HL-60 (cell line): ENCODE measurements around the gene HECTD4.

ENCODE experiments used
- DNase-seq, 2 experiments: peaks; one replicate each; pipeline ENCODE4 v3.0.0-alpha.2; 2010 to 2020; ENCODE audit warnings: low read depth in 1 of 2, low spot score in 1 of 2
- H3K27ac ChIP-seq: fragments of 250-450 bp; sonication (Bioruptor Pico); replicated peaks from 2 replicates; pipeline ENCODE4 v1.5.1; 2020; ENCODE audit warnings: mild to moderate bottlenecking, moderate library complexity
- H3K27me3 ChIP-seq: fragments of 250-450 bp; sonication (Bioruptor Pico); 2 replicates; pipeline ENCODE4 v1.5.1; 2021; ENCODE audit warnings: mild to moderate bottlenecking, moderate library complexity; ENCODE audit not compliant: insufficient read depth, poor library complexity, severe bottlenecking
- H3K4me3 ChIP-seq: replicated peaks from 2 replicates; pipeline ENCODE4 v1.5.1; 2011; ENCODE audit warnings: mild to moderate bottlenecking, control low read depth, low read length; ENCODE audit not compliant: insufficient read depth
- CTCF ChIP-seq: IDR thresholded peaks from one replicate; pipeline ENCODE4 v1.5.1; 2011; ENCODE audit warnings: low read length, control low read depth, inconsistent platforms; ENCODE audit not compliant: insufficient read depth
- GABPA ChIP-seq: IDR thresholded peaks from 2 replicates; pipeline ENCODE4 v1.6.1; 2012; ENCODE audit warnings: low read depth
- POLR2AphosphoS5 ChIP-seq: IDR thresholded peaks from 2 replicates; pipeline ENCODE4 v1.6.1; 2012; ENCODE audit warnings: low read depth
- REST ChIP-seq: IDR thresholded peaks from 2 replicates; pipeline ENCODE4 v1.6.1; 2012; ENCODE audit warnings: low read depth; ENCODE audit not compliant: insufficient replicate concordance
- SPI1 ChIP-seq: IDR thresholded peaks from 2 replicates; pipeline ENCODE4 v1.6.1; 2012; ENCODE audit warnings: low read depth, mild to moderate bottlenecking, borderline replicate concordance

HECTD4 gene

GRCh38 chr12:112353393-112353792 lies 28.8 kb downstream of the HECTD4 start:
- Histone ChIP-seq H3K27ac (no peak overlapping the region), H3K27me3 (no peaks in the 10 kb centered on the region), H3K4me3 (no peak overlapping the region)
- DNase-seq: no peak
- TF ChIP-seq POLR2AphosphoS5: no peak
- no peak for TF ChIP-seq REST
- no peak for TF ChIP-seq CTCF
- no peak for TF ChIP-seq GABPA
- no peak for TF ChIP-seq SPI1

GRCh38 chr12:112352921-112353320 lies 29.3 kb downstream of the HECTD4 start:
- Histone ChIP-seq H3K27ac (no peak overlapping the region), H3K27me3 (no peaks in the 10 kb centered on the region), H3K4me3 (no peak overlapping the region)
- DNase-seq: no peak
- TF ChIP-seq CTCF (no peak), POLR2AphosphoS5 (no peak), REST (no peak), GABPA (no peak), SPI1 (no peak)

GRCh38 chr12:112350593-112351592 lies 31.3 kb downstream of the HECTD4 start:
- H3K27me3 ChIP-seq: no peaks in the 10 kb centered on the region
- H3K4me3 ChIP-seq: no peak overlapping the region
- no peak overlapping the region for H3K27ac ChIP-seq
- DNase-seq: no peak
- TF ChIP-seq POLR2AphosphoS5: no peak
- no peak for TF ChIP-seq SPI1
- TF ChIP-seq CTCF: no peak
- TF ChIP-seq REST: no peak
- no peak for TF ChIP-seq GABPA
